HepG2 (cell line): ENCODE data around the gene ADARB1. TPM values are rescaled to one million over a fixed set of nuclear protein-coding genes. Genes with fewer than 3 reads are reported as not detected.

Experiments
- ATAC-seq: fragments of 200-7000 bp; cut with Tn5 transposase; 3 replicates; pipeline ENCODE4 v1.9.1; 2020; ENCODE audit warnings: mild to moderate bottlenecking, moderate library complexity
- Bru-seq: library from RNA; stranded (reverse); fragments of 400-500 nt; gene quantifications from one replicate; lab custom pipeline; 2021; lab: Mats Ljungman, UMichigan
- BruChase-seq, 2 experiments: library from RNA; stranded (reverse); fragments of 400-500 nt; gene quantifications; one replicate each; lab custom pipeline; 2021; lab: Mats Ljungman, UMichigan
- BruUV-seq: library from RNA; stranded (reverse); fragments of 400-500 nt; replicated peaks from 2 replicates; lab custom pipeline; 2021; lab: Mats Ljungman, UMichigan
- CTCF ChIA-PET: fragments of 300-600 bp; formaldehyde crosslinking; extraction: SDS; loops from one replicate; lab custom pipeline; 2021; ENCODE audit warnings: low total read pairs, inconsistent platforms, low intra/inter-chr PET ratio; lab: Yijun Ruan, JAX
- POLR2A ChIA-PET: fragments of 350-600 bp; sonication (Branson Sonifier 250); formaldehyde crosslinking; loops from one replicate; lab custom pipeline; 2020; ENCODE audit warnings: antibody characterized with exemption, inconsistent platforms; lab: Yijun Ruan, JAX
- DNase-seq: peaks from one replicate; pipeline ENCODE4 v3.0.0-alpha.2; 2015; ENCODE audit warnings: low spot score
- FAIRE-seq: peaks from 3 replicates; lab custom pipeline; 2011; peaks lifted over from hg19 to GRCh38; lab: Jason Lieb, UNC
- H2AFZ ChIP-seq: one replicate; pipeline ENCODE4 v1.6.1; 2011; ENCODE audit warnings: low read length, inconsistent platforms
- H3K27ac ChIP-seq: fragments of 300-600 bp; 3 replicates; pipeline ENCODE4 v1.8.0; 2011; ENCODE audit warnings: mixed run types, mild to moderate bottlenecking, mixed read lengths, low read length, inconsistent platforms; ENCODE audit not compliant: insufficient read depth; ENCODE audit errors: extremely low read length
- H3K27me3 ChIP-seq, 2 experiments: fragments of 200-600 bp in 1 of 2; 2 replicates in 1 of 2; 3 replicates in 1 of 2; pipeline versions ENCODE4 v1.6.0 to v1.8.0; 2011; ENCODE audit warnings: low read length in 2 of 2, mild to moderate bottlenecking in 2 of 2, moderate library complexity in 2 of 2, inconsistent platforms in 1 of 2; ENCODE audit not compliant: insufficient read depth in 2 of 2, control insufficient read depth in 1 of 2
- H3K36me3 ChIP-seq, 2 experiments: fragments of 200-600 bp in 1 of 2; replicated peaks in 1 of 2; 2 replicates in 1 of 2; 3 replicates in 1 of 2; pipeline versions ENCODE4 v1.5.1 to v1.8.0; 2011; ENCODE audit warnings: low read length in 2 of 2, inconsistent platforms in 1 of 2; ENCODE audit not compliant: insufficient read depth in 2 of 2, control insufficient read depth in 1 of 2
- H3K4me1 ChIP-seq: 2 replicates; pipeline ENCODE4 v1.5.1; 2012; ENCODE audit warnings: low read length, inconsistent platforms; ENCODE audit not compliant: insufficient read depth
- H3K4me2 ChIP-seq: 2 replicates; pipeline ENCODE4 v1.6.0; 2011; ENCODE audit warnings: low read depth, low read length, inconsistent platforms
- H3K4me3 ChIP-seq, 3 experiments: fragments of 200-600 bp in 1 of 3; sonication (generic), shearing (Covaris generic) in 1 of 3; replicated peaks in 1 of 3; 2 replicates each; pipeline ENCODE4 v1.5.1; 2011 to 2016; ENCODE audit warnings: low read length in 3 of 3, inconsistent platforms in 2 of 3, low read depth in 2 of 3, mild to moderate bottlenecking in 2 of 3, control low read depth in 1 of 3, mixed read lengths in 1 of 3; ENCODE audit not compliant: insufficient read depth in 1 of 3
- H3K79me2 ChIP-seq: one replicate; pipeline ENCODE4 v1.6.1; 2011; ENCODE audit warnings: low read length, inconsistent platforms; ENCODE audit not compliant: insufficient read depth
- H3K9ac ChIP-seq: 2 replicates; pipeline ENCODE4 v1.6.0; 2011; ENCODE audit warnings: mild to moderate bottlenecking, low read depth, low read length, inconsistent platforms; ENCODE audit not compliant: insufficient read depth
- H3K9me3 ChIP-seq: 2 replicates; pipeline ENCODE4 v1.5.1; 2012; ENCODE audit warnings: mild to moderate bottlenecking, low read length
- H4K20me1 ChIP-seq: 2 replicates; pipeline ENCODE4 v1.6.0; 2011; ENCODE audit warnings: inconsistent platforms, mild to moderate bottlenecking, low read length, moderate library complexity; ENCODE audit not compliant: insufficient read depth
- AGO1 ChIP-seq: fragments of 200-400 bp; formaldehyde crosslinking; IDR thresholded peaks from 2 replicates; pipeline ENCODE4 v1.6.1; 2017; ENCODE audit warnings: mild to moderate bottlenecking, low read depth, low read length, moderate library complexity; ENCODE audit not compliant: poor library complexity, severe bottlenecking
- CSRNP1 ChIP-seq: sonication (generic); formaldehyde crosslinking; IDR thresholded peaks from 2 replicates; pipeline ENCODE4 v1.8.1; 2023; ENCODE audit warnings: mild to moderate bottlenecking, missing genetic modification reagents
- SRSF9 ChIP-seq: fragments of 200-400 bp; formaldehyde crosslinking; IDR thresholded peaks from 2 replicates; pipeline ENCODE4 v1.6.1; 2018; ENCODE audit warnings: borderline replicate concordance, mild to moderate bottlenecking, low read depth, low read length; ENCODE audit not compliant: insufficient read depth, poor library complexity, severe bottlenecking
- THAP9 ChIP-seq: sonication (generic); formaldehyde crosslinking; IDR thresholded peaks from 2 replicates; pipeline ENCODE4; 2020; ENCODE audit warnings: missing genetic modification reagents, mild to moderate bottlenecking, borderline replicate concordance
- ZMAT3 ChIP-seq: sonication (generic); formaldehyde crosslinking; conservative IDR thresholded peaks from 2 replicates; pipeline ENCODE4 v1.7.0; 2021; ENCODE audit warnings: missing genetic modification reagents
- ZNF547 ChIP-seq: sonication (generic); formaldehyde crosslinking; IDR thresholded peaks from 2 replicates; pipeline ENCODE4 v1.5.1; 2020; ENCODE audit warnings: mild to moderate bottlenecking, missing genetic modification reagents
- ZNF768 ChIP-seq: sonication (generic); formaldehyde crosslinking; IDR thresholded peaks from 2 replicates; pipeline ENCODE4 v1.4.0; 2020; ENCODE audit warnings: missing genetic modification reagents
- WGBS: methylation state at CpG from one replicate; pipeline ENCODE4 v1.1.6; 2017; ENCODE audit warnings: low lambda C conversion rate; 5-methylcytosine and 5-hydroxymethylcytosine counted together
- in situ Hi-C: cut with HindIII; loops from 2 replicates; pipeline ENCODE4 v1.10.0; 2017; ENCODE audit warnings: low pct_unique_long_range_greater_than_20kb; ENCODE audit not compliant: extremely low pct_ligation_motif_present
- intact Hi-C: fragments of 100-400 bp; cut with micrococcal nuclease; formaldehyde crosslinking; loops from one replicate; pipeline ENCODE4 v1.10.0; 2022; ENCODE audit not compliant: unreplicated experiment
- long read RNA-seq, 2 experiments: library from RNA in 1 of 2; library from polyadenylated mRNA in 1 of 2; stranded (forward) in 1 of 2; unstranded in 1 of 2; transcript quantifications; one replicate each; pipeline ENCODE4 v2.0.0, GENCODE V29; 2019 to 2022
- polyA minus RNA-seq, 3 experiments: library from RNA; depleted of rRNA, polyadenylated mRNA; stranded (reverse); fragments of >200 nt; gene quantifications; 2 replicates each; pipeline ENCODE4 v1.2.3, GENCODE V29; 2011; ENCODE audit warnings: low replicate concordance in 1 of 3
- polyA plus RNA-seq, 8 experiments: library from polyadenylated mRNA; depleted of rRNA in 3 of 8; stranded (reverse) in 7 of 8; unstranded in 1 of 8; fragments of >200 nt; fragmentation: Illumina TruSeq in 4 of 8; extraction: Trizol in 4 of 8; gene quantifications; 2 replicates each; pipeline versions ENCODE4 v1.2.1 to v1.2.3, GENCODE V29; 2011 to 2016; ENCODE audit warnings: low read depth in 4 of 8, missing spikeins in 1 of 8, mixed read lengths in 1 of 8; ENCODE audit not compliant: insufficient read depth in 1 of 8
- total RNA-seq, 5 experiments: library from RNA; depleted of rRNA; stranded (reverse); fragments of >200 nt; fragmentation: Illumina TruSeq; extraction: Trizol; gene quantifications; 2 replicates each; pipeline ENCODE4 v1.2.3, GENCODE V29; 2016; ENCODE audit warnings: low read depth in 1 of 5

Gene ADARB1
- total RNA-seq (2016; rRNA removed; fragmentation: Illumina TruSeq; extraction: Trizol) (9.2 and 10.0 TPM in 2 replicates), polyA plus RNA-seq (2011; rRNA removed) (6.6 and 7.1 TPM in 2 replicates), polyA minus RNA-seq (2011; rRNA and poly(A)+ RNA removed; ENCODE audit: low replicate concordance) (15.4 and 123 TPM in 2 replicates), Bru-seq, nascent RNA (percentile 59 among the genes with signal in this experiment), BruChase-seq, experiment 1, labeled RNA remaining after a 6-hour chase (percentile 64 among the genes with signal in this experiment), BruChase-seq, experiment 2, labeled RNA remaining after a 2-hour chase (percentile 64 among the genes with signal in this experiment)
- 28.7 and 30.2 TPM in 2 replicates for total RNA-seq (2016; cell fraction: cytosol; rRNA removed; fragmentation: Illumina TruSeq; extraction: Trizol; ENCODE audit: low read depth)
- 7.9 and 11.7 TPM in 2 replicates for total RNA-seq (2016; cell fraction: insoluble cytoplasmic fraction; rRNA removed; fragmentation: Illumina TruSeq; extraction: Trizol)
- total RNA-seq (2016; cell fraction: membrane; rRNA removed; fragmentation: Illumina TruSeq; extraction: Trizol) = 20.0 and 20.9 TPM in 2 replicates
- 8.5 and 10.4 TPM in 2 replicates for total RNA-seq (2016; cell fraction: nucleus; rRNA removed; fragmentation: Illumina TruSeq; extraction: Trizol)
- polyA plus RNA-seq (2011; cell fraction: cytosol; rRNA removed) = 4.2 and 4.4 TPM in 2 replicates
- 22.2 and 26.9 TPM in 2 replicates for polyA plus RNA-seq (2011; cell fraction: nucleus; rRNA removed)
- polyA plus RNA-seq (2012) = 5.3 and 7.8 TPM in 2 replicates
- 5.5 and 7.0 TPM in 2 replicates for polyA plus RNA-seq (2016; cell fraction: cytosol; fragmentation: Illumina TruSeq; extraction: Trizol; ENCODE audit: low read depth)
- 6.8 and 8.6 TPM in 2 replicates for polyA plus RNA-seq (2016; cell fraction: insoluble cytoplasmic fraction; fragmentation: Illumina TruSeq; extraction: Trizol; ENCODE audit: low read depth)
- 6.8 and 9.8 TPM in 2 replicates for polyA plus RNA-seq (2016; cell fraction: membrane; fragmentation: Illumina TruSeq; extraction: Trizol; ENCODE audit: low read depth)
- polyA plus RNA-seq (2016; cell fraction: nucleus; fragmentation: Illumina TruSeq; extraction: Trizol; ENCODE audit: insufficient read depth, low read depth) = 23.5 and 27.1 TPM in 2 replicates
- 7.9 and 8.5 TPM in 2 replicates for polyA minus RNA-seq (2011; cell fraction: cytosol; rRNA and poly(A)+ RNA removed)
- 16.2 and 17.0 TPM in 2 replicates for polyA minus RNA-seq (2011; cell fraction: nucleus; rRNA and poly(A)+ RNA removed)
- long read RNA-seq, experiment 1, partial matches to known transcripts = 1 of 5 reads
- long read RNA-seq, experiment 1, other reads (novel, unspliced or antisense) = 4 of 5 reads
- long read RNA-seq, experiment 2, partial matches to known transcripts = 1 of 22 reads
- long read RNA-seq, experiment 2, other reads (novel, unspliced or antisense) = 21 of 22 reads

GRCh38 chr21:45074048-45074817 lies at the start of gene ADARB1:
ADARB1 (plus strand) TSS chr21:45074580; CDS start chr21:45171657, 97,077 bp downstream.
- peak; percentile 67 for ATAC-seq
- H3K9ac ChIP-seq = peak within 1 kb of the TSS; percentile 74
- H3K27me3 ChIP-seq = peaks cover 0 to 7% of the 10 kb centered on the region in 2 experiments; a peak in 1 of 5 replicates
- BruUV-seq = no TSS peak
- peak; percentile 32 for DNase-seq
- FAIRE-seq = no peak
- peak within 1 kb of the TSS; percentile 76 to 95 (median 94) for H3K4me3 ChIP-seq
- in situ Hi-C loops (no loop called here), intact Hi-C loops (loop anchor here (10.0 kb wide), 1 partner anchor 59 kb away; no protein-coding TSS in a partner anchor)
- H4K20me1 ChIP-seq = peaks cover 4% of the 10 kb centered on the region; the same call in 1 of the 2 replicates
- H3K4me2 ChIP-seq = peak within 1 kb of the TSS; percentile 90
- H2AFZ ChIP-seq = no peak within 1 kb of the TSS
- ChIA-PET POLR2A (interaction anchor here (1.0 to 2.3 kb wide), 8 partner anchors 10 to 95 kb away, joined by 3 to 29 read pairs (median 4); no protein-coding TSS in a partner anchor), CTCF (no interaction called here)
- peak within 1 kb of the TSS; percentile 64 for H3K27ac ChIP-seq
- peaks cover 25% of the 10 kb centered on the region for H3K4me1 ChIP-seq
- H3K9me3 ChIP-seq = no peaks in the 10 kb centered on the region
- WGBS = 0% methylated on average over 7 of the region's 132 CpGs
- H3K36me3 ChIP-seq = no peaks in the 10 kb centered on the region
- H3K79me2 ChIP-seq = peaks cover 11% of the 10 kb centered on the region
- TF ChIP-seq AGO1 (peak; percentile 99), THAP9 (CRISPR knock-in tag) (no peak), SRSF9 (no peak), ZMAT3 (CRISPR knock-in tag) (peak; percentile 61; the same call in 1 of the 2 replicates), ZNF547 (CRISPR knock-in tag) (0 out of 2 replicates have a peak, but pooled peaks have one; percentile 47), ZNF768 (peak; percentile 66; the same call in 1 of the 2 replicates), CSRNP1 (CRISPR knock-in tag) (no peak)
